ENCODE measurements around the gene CARMIL1. TPM values are rescaled to one million over a fixed set of nuclear protein-coding genes. Genes with fewer than 3 reads are reported as not detected.

CARMIL1 gene
- total and polyA plus RNA-seq, 8 donors: 5.9 to 9.4 (median 7.8) TPM

DNA sequence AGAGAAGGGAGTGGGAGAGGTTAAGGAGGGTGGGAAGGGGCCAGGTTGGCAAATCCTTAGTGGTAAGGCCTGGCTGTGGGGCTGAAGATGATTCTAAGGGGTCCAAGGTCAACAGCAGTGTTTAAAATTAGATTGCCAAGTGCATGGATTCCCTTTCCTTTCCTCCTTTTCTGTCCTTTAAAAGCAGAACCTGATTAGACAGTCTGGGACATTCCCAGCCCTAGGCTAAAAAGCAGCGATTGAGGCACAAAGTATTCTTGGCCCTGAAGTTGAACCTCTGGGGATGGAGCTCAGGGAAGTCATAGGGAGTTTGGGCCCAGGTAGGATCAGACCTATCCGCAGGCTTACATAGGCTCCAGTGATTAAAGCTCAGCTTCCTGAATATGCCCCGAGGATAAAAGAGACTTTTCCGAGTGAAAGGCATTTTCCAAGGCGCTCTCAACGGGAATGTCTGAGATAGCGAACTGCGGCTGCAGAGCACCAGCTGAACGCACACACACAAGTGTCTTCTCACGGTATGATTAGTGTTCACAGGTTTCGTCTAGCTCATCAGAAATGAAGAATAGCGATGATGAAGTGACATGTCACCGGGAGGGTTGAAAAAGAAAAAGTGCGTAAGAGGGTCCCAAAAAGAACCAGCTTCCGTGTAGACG, 787 bp upstream of the CARMIL1 start:
- FAIRE-seq (no peak), DNase-seq (no peak), ATAC-seq (peak; percentile 6 to 21 (median 18))
- Histone ChIP-seq H3K36me3 (no peaks in the 10 kb centered on the region), H3K4me1 (peaks cover 4 to 11% (median 11%) of the 10 kb centered on the region in 3 donors), H3K9me3 (no peaks in the 10 kb centered on the region), H3K4me3 (peak overlapping the region; percentile 59 to 94 (median 74)), H3K27me3 (no peaks in the 10 kb centered on the region), H3K27ac (peak overlapping the region; percentile 59 to 83 (median 72))
- TF ChIP-seq, protein P1, sequence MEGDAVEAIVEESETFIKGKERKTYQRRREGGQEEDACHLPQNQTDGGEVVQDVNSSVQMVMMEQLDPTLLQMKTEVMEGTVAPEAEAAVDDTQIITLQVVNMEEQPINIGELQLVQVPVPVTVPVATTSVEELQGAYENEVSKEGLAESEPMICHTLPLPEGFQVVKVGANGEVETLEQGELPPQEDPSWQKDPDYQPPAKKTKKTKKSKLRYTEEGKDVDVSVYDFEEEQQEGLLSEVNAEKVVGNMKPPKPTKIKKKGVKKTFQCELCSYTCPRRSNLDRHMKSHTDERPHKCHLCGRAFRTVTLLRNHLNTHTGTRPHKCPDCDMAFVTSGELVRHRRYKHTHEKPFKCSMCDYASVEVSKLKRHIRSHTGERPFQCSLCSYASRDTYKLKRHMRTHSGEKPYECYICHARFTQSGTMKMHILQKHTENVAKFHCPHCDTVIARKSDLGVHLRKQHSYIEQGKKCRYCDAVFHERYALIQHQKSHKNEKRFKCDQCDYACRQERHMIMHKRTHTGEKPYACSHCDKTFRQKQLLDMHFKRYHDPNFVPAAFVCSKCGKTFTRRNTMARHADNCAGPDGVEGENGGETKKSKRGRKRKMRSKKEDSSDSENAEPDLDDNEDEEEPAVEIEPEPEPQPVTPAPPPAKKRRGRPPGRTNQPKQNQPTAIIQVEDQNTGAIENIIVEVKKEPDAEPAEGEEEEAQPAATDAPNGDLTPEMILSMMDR (IDR thresholded peaks at IDR 0.05): no peak
- 3% methylated on average over 16 of the region's 16 CpGs for WGBS, 2 donors
- intact Hi-C loops (cut with DNase I): loop anchor here in 2 of 3 donors (5.0 to 10.0 kb wide), 2 partner anchors 206 to 219 kb away; no protein-coding TSS in a partner anchor

- H3K36me3 ChIP-seq: no peaks in the 10 kb centered on the region
- TF ChIP-seq, protein P1 (IDR thresholded peaks at IDR 0.05): no peak
- intact Hi-C loops (cut with DNase I): loop anchor here in 2 of 3 donors (5.0 to 10.0 kb wide), 2 partner anchors 205 to 217 kb away; no protein-coding TSS in a partner anchor
- no peak for FAIRE-seq
- peak overlapping the region; percentile 59 to 94 (median 74) for H3K4me3 ChIP-seq
- H3K4me1 ChIP-seq: peaks cover 4 to 11% (median 11%) of the 10 kb centered on the region in 3 donors
- ATAC-seq: peak; percentile 19 to 39 (median 28)
- peak; percentile 22 to 74 (median 46) for DNase-seq
- H3K27ac ChIP-seq: peak overlapping the region; percentile 16 to 83 (median 65)
- no peaks in the 10 kb centered on the region for H3K27me3 ChIP-seq
- 1% methylated on average over 27 to 31 of the region's 31 CpGs for WGBS, 2 donors
- H3K9me3 ChIP-seq: no peaks in the 10 kb centered on the region
Measured at GRCh38 chr6:25279748-25280343, 672 bp downstream of the CARMIL1 start.

DNA sequence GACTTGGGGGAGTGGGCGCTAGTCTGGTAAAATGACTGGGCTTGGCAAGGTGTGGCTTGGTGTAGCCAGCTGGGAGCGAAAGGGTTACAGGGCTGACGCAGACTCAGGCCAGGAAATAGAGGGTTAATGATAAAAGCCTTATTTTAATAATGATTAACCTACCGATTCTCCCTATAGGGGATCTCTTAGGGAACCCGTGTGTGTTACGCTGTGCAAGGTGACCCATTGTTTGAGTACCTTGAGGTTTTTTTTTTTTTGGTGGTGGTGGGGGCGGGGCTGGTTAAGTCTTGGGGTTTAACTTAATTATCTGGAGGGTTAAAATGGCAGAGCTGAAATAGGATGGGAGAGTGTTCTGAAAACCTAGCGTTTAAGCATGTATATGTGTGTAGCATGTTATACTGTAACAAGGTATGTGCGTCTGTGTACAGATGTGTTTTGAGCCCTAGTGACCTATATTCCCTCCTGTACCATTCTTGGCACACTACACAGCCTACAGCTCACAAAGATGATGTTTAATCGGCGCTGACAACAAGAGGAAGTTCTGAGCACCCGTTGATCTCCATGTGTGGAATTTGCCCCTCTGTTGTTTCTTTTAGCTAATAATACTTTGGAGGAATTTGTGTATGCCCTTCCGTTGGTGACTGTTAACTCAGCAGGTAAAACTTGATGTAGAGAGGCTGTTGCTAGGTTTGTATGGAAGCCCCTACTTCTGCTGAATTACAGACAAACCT, 1.3 kb downstream of the CARMIL1 start:
- Histone ChIP-seq H3K27ac (peak overlapping the region; percentile 16 to 83 (median 54)), H3K4me1 (peaks cover 4 to 11% (median 11%) of the 10 kb centered on the region in 3 donors), H3K4me3 (peak overlapping the region; percentile 59 to 94 (median 74)), H3K36me3 (no peaks in the 10 kb centered on the region), H3K9me3 (no peaks in the 10 kb centered on the region), H3K27me3 (no peaks in the 10 kb centered on the region)
- intact Hi-C loops (cut with DNase I): no loop called here
- 3% methylated on average over 13 of the region's 13 CpGs for WGBS, 2 donors
- TF ChIP-seq, protein P1 (IDR thresholded peaks at IDR 0.05): no peak
- ATAC-seq: peak; percentile 20 to 36 (median 24)
- FAIRE-seq: no peak
- peak in 3 of 6 donors; percentile 15 to 28 (median 22) for DNase-seq

GRCh38 chr6:25286891-25287290, 7.7 kb downstream of the CARMIL1 start:
- Histone ChIP-seq H3K4me3 (no peak overlapping the region), H3K9me3 (no peaks in the 10 kb centered on the region), H3K36me3 (no peaks in the 10 kb centered on the region), H3K27me3 (no peaks in the 10 kb centered on the region), H3K4me1 (no peaks in the 10 kb centered on the region), H3K27ac (no peak overlapping the region)
- 95 to 97% methylated on average over 2 of the region's 2 CpGs for WGBS, 2 donors
- intact Hi-C loops (cut with DNase I): no loop called here
- FAIRE-seq (no peak), ATAC-seq (no peak), DNase-seq (no peak)
- TF ChIP-seq, protein P1 (IDR thresholded peaks at IDR 0.05): no peak

Measured in pancreas (tissue), 10 donors.